NCI-H128 (cell line): ENCODE data around the gene SH3RF2.
"Not testable (repeated sequence)": the region's sequence is repeated elsewhere in the genome, so short reads cannot be mapped to it uniquely, and the experiment has no call there.

Experiments used
- DNase-seq: peaks from one replicate; lab custom pipeline; 2025; ENCODE audit not compliant: unreplicated experiment; lab: John Stamatoyannopoulos, UW

The SH3RF2 gene

GRCh38 chr5:146003852-146004251 is 67.5 kb downstream of the SH3RF2 start:
- DNase-seq, result no peak

DNA sequence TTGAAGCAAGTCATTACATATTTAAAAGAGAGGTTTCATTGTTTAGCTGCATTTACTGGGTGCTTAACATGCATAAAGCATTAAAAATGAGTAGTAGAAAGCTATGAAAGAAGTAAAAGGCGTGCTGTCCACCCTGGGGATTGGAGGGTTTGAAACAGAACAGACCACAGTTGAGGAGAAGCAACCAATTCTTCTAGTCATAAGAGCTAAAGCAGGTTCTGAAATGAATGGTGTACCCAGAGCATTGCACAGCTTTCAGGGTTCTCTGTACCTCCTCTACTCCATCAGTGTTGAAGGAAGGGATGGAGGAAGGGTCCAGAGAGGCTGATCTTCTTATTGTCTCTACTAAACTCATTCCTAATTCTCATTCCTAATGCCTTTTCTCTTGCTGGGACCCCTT is 68.9 kb downstream of the SH3RF2 start:
- DNase-seq, result no peak

DNA sequence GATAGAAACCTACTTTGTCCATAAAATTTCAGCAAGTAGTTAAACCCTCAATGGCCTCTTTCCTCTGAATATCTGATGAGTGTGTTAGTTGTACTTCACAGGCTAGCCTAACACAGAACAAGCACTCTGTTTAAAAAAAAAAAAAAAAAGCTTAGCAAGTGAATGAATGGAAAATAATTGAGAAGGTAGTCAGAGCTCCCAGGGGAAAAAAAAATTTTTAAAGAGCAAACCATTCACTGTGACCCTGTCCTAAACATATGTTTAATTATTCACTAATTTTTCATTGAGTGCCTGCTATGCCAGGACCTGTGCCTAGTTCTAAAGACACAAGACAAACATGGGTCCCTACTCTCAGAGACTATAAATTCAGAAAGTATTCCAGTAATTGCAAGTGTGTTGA is 69.3 kb downstream of the SH3RF2 start:
- no peak for DNase-seq

DNA sequence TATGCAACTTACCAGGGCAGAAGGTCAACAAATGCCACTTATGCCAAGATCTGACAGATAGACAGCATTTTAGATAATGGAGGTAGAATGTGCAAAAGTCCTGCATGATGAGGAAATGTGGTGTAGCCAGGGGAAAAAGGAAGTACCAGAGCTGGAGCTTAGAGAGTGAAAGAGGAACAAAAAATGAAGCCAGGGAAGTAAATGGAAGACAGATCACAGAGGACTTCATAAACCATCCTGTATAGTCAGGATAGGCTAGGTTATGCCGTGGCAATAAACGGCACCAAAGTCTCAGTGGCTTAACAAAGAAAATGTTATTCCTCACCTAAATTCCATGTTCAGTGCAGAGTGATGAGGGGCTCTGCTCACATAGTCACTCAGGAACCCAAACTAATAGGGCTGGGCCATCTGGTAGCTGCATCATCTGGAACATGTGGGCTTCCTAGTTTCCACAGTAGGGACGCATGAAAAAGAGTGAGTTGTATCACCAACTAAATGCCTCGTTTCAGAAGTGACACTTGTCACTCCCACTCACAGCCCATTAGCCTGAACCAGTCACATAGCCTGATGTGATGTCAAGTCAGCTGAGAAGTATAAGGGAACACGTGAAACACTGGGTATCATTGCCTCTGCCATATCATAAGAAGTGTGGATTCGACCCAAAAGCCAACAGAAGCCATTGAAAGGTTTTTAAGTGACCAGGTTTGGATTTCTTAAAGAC is 70.3 kb downstream of the SH3RF2 start:
- DNase-seq, result no peak

GRCh38 chr5:146007270-146007669 is 70.9 kb downstream of the SH3RF2 start:
- no peak for DNase-seq

DNA sequence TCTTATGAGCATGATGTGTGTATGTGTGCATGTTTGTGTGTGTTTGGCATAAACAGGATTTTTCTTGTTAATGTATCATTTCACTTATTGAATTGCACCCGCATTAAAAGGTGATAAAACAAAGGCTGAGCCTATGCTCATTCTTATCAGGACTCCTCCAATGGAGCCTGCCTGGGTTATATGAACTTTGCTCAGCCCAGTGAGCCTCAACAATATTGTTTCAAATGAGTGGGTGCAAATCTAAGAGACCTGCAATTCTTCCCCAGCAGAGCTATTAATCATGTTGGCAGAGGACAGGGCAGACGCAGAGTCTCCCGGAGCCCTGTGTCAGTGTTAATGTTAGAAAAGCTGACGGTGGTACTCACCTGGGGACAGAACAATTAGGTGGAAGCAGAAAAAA is 71.6 kb downstream of the SH3RF2 start:
- no peak for DNase-seq

- no peak for DNase-seq
Observed at GRCh38 chr5:146009020-146009419, 72.6 kb downstream of the SH3RF2 start.

- not testable (repeated sequence) for DNase-seq
Observed at GRCh38 chr5:146010447-146010846, 74.1 kb downstream of the SH3RF2 start.

DNA sequence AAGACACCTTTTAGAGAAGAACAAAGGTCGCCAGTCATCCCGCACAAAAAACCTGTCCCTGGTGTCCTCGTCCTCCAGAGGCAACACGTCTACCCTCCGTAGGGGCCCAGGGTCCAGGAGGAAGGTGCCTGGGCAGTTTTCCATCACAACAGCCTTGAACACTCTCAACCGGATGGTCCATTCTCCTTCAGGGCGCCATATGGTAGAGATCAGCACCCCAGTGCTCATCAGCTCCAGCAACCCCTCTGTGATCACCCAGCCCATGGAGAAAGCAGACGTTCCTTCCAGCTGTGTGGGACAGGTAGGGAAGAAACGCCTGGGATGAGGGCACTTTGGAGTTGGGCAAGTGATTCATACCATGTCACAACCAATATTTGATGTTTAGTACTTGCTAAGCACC is 77.4 kb downstream of the SH3RF2 start:
- DNase-seq, result no peak

DNA sequence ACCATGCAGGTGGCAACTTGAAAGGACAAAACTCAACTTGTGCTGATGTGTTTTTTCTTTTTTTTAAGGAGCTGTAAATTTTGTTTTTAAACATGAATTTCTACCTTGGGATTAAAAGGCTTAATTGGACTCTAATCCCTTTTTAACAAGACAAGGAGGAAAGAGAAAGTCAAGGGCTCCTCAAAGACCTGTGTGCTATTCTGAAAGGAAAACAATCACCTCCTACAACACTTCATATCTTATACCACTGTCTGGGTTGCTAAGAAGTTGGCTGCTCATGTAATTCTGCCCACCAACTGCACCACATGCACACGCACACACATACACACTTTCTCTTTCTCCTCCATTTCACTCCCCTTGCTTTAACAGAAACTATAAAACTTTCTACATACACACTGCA is 78.6 kb downstream of the SH3RF2 start:
- no peak for DNase-seq

GRCh38 chr5:146016764-146017484 is 80.5 kb downstream of the SH3RF2 start:
- no peak for DNase-seq

DNA sequence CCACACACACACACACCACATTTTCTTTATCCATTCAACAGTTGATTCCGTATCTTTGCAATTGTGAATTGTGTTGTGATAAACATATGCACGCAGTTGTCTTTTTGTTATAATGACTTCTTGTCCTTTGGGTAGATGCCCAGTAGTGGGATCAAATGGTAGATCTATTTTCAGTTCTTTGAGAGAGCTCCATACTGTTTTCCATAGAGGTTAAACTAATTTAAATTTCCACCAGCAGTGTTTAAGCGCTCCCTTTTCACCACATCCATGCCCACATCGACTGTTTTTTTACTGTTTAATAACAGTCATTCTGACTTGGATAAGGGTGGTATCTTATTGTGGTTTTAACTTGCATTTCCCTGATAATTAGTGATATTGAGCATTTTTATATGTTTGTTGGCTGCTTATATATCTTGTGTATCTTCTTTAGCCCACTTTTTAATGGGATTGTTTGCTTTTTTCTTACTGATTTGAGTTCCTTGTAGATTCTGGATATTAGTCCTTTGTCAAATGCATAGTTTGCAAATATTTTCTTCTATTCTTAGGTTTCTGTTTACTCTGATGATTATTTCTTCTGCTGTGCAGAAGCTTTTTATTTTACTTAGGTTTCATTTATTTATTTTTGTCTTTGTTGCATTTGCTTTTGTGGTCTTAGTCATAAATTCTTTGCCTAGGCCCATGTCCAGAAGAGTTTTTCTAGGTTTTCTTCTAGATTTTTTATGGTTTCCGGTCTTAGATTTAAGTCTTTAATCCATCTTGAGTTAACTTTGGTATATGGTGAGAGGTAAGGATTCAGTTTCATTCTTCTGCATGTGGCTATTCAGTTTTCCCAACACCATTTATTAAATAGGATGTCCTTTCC is 82.4 kb downstream of the SH3RF2 start:
- no peak for DNase-seq

- DNase-seq, result no peak
Observed at GRCh38 chr5:146020100-146020499, 83.7 kb downstream of the SH3RF2 start.

- DNase-seq, result no peak
Observed at GRCh38 chr5:146024034-146024433, 87.7 kb downstream of the SH3RF2 start.

DNA sequence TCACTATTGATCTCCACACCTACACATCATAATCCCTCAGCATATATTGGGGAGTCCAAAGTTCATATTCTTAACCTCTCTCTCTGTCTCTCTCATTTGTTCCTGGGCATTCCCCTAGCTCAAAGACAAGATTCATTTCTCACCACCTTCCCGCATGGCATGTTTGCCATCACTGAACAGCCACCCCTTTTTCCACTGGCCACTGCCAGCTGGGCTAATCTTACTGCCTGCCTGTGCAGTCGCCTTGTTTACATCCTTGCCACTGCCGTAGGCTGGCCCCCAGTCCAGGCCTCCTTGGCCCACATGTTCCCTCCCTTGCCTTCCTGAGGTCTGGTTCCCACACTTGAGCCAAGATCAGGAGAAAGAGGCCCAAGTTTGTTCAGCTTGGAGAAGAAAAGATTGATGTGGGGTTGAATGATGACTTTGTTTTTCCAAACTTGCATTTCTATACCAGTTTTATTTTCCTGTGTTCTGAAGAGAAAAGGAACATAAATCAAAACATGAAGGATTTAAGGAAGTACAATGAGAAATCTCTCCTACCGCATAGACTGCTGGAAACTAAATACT is 88.8 kb downstream of the SH3RF2 start:
- no peak for DNase-seq

DNA sequence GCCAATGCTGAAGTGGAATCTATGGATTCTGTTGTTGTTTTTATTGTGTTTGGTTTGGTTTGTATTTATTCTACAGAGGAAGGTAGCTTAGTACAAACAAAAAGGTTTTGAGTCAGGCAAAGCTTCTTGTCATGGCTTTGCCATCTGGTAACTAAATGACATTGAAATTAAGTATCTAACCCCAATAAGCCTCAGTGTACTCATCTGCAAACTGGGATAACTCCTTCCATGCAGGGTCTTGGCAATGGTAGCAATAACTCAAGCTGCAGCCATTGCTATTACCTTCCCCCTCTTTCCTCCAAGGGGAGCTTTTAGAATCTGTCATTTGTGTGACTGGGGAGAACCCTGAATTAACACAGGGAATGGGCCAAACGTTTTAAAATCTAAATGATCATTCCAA is 89.3 kb downstream of the SH3RF2 start:
- no peak for DNase-seq

DNA sequence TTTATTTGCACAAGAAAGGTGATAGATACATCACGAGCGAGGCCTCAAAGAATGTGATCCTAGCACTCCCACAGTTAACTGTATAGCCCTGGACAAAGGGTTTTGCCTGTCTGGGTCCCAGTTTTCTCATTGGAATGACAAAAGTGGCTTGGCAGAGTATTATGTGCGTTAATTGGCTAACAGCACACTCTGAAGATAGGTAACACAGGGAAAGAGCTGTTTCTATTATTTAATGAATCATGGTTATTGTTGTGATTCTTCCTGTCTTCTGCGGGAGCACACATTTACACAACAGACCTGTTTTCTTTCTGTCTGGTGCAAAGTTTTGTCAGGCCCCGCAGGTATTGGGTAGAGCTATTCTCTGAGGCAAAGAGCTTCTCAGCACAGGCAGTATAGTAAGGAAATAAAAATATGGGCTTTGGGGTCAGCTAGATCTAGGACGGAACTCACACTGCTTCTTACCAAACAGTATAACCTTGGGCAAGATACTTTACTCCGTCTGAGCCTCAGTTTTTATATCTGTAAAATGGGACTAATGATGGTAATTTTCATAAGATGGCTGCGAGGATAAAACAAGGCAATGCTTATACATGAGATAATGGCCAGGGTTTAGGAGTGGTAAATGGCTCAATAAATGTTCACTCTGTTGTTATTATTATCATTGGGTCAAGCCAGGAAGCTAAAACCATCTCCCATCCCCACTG is 90.1 kb downstream of the SH3RF2 start:
- DNase-seq, result no peak

DNA sequence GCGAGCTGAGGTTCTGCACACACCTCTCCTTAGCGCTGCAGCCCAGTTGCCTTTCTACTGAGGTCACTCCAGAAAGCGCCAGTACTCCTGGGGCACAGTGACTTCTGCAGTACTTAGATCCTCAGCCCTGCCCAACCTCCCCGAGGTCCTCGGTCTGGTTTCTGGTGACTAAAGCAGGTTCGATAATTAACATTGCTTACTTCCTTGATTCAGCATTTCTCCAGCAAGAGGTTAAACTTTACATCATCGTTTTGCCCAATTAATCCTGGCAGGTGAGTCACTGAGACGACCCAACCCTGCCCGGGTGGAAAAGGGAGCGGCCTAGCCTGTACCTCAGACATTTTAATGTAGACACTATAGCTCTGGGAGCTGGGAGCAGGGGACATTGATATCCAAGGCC is 91.4 kb downstream of the SH3RF2 start:
- no peak for DNase-seq

GRCh38 chr5:146032911-146033310 is 96.5 kb downstream of the SH3RF2 start:
- no peak for DNase-seq

DNA sequence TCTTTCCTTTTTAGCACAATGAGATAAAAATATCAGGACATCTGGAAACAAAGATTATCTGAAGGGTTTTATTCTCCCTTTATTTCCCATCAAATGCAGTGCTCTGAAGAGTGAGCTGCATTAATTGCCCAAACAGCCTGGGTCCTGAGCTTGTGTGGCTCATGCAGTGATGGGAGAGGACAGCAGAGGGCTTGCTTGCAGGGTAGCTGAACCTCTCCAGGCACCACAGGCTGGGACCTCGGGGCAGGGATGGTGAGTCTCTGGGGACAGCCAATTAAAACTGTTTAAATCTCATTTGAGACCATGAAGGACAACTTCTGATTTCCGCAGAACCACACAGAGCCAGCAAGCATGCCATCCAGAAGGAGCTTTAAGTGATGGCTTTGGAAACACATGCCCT is 97.7 kb downstream of the SH3RF2 start:
- no peak for DNase-seq

GRCh38 chr5:146034605-146035004 is 98.2 kb downstream of the SH3RF2 start:
- no peak for DNase-seq
